Measurements from ENCODE around the gene FLCN. TPM values are rescaled to one million over a fixed set of nuclear protein-coding genes. Genes with fewer than 3 reads are reported as not detected.
A peak's percentile ranks its signal among the peaks of the same experiment; 100 is the strongest.

FLCN gene
- total RNA-seq, 1 donor from 2014 or later: 57.2 TPM

DNA sequence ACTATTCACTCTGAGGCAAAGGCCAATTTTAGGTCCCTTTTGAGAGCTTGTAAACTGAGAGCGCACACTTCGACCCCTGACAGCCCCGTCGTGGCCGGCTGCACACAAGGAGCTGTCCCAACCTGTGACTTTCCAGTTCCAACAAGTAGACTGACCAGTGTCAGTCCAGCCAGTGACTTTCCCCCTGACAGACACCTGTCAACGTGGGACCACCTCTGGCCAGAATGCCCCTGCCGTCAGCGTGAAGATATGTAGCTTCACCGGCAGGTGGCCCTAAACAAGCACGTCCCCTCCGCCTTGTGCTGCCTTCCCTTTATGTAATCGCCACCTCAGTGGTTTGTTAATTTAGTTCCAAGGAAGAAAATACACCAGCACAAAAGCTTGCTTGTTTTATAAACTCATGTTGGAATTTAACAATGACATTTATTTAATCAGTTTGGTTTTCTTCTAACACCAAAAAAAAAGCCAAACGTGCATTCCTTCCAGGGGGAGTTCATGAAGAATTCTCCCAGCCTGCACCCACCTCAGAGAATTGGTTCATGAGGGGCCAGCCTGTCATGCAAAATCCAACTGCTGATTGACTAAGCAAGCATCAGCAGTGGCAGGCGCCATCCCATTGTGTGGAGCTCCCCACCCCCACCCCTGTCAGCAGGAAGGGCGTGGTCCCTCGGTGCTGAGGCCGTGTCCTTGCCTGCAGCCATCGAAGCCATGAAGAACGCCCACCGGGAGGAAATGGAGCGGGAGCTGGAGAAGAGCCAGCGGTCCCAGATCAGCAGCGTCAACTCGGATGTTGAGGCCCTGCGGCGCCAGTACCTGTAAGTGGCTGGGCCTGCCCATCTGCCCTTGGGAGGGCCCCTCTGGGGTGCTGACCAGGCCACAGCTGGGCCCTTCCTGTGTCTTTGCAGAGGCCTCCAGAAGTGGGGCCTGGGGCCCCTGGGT is 64.7 kb downstream of the FLCN start:
- TF ChIP-seq, protein P1, sequence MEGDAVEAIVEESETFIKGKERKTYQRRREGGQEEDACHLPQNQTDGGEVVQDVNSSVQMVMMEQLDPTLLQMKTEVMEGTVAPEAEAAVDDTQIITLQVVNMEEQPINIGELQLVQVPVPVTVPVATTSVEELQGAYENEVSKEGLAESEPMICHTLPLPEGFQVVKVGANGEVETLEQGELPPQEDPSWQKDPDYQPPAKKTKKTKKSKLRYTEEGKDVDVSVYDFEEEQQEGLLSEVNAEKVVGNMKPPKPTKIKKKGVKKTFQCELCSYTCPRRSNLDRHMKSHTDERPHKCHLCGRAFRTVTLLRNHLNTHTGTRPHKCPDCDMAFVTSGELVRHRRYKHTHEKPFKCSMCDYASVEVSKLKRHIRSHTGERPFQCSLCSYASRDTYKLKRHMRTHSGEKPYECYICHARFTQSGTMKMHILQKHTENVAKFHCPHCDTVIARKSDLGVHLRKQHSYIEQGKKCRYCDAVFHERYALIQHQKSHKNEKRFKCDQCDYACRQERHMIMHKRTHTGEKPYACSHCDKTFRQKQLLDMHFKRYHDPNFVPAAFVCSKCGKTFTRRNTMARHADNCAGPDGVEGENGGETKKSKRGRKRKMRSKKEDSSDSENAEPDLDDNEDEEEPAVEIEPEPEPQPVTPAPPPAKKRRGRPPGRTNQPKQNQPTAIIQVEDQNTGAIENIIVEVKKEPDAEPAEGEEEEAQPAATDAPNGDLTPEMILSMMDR (IDR thresholded peaks at IDR 0.05; ENCODE audit: unreplicated experiment): no peak
- H3K27me3 Mint-ChIP-seq (ENCODE audit: low read depth): no peaks in the 10 kb centered on the region
- H3K4me1 Mint-ChIP-seq: peaks cover 8% of the 10 kb centered on the region
- no peak for DNase-seq (ENCODE audit: low spot score in 2 of 2, unreplicated experiment in 2 of 2)
- H3K27ac Mint-ChIP-seq: no peak overlapping the region
- H3K9me3 Mint-ChIP-seq: no peaks in the 10 kb centered on the region
- peaks cover 28% of the 10 kb centered on the region for H3K36me3 Mint-ChIP-seq
- H3K4me3 Mint-ChIP-seq: no peak overlapping the region

DNA sequence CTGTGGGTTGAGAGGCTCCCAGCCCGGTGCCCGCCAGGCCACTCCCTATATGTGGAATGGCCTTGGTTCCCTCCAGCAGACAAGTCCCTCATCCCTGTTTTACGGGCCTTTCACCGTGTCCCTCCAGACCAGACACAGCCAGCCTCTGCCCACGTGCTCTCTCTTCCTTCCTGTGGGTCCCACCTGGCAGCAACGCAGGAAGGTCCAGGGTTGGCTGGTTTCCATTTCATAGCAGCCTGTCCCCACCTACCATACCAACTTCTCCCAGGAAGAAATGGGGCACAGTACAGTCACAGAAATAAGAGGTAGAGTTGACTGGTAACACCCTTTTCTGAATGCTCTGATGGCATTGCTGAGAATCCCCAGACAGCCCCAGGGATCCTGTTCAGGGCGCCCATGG is 65.8 kb downstream of the FLCN start:
- H3K36me3 Mint-ChIP-seq: peaks cover 30% of the 10 kb centered on the region
- H3K4me3 Mint-ChIP-seq: no peak overlapping the region
- no peaks in the 10 kb centered on the region for H3K9me3 Mint-ChIP-seq
- no peaks in the 10 kb centered on the region for H3K27me3 Mint-ChIP-seq (ENCODE audit: low read depth)
- DNase-seq (ENCODE audit: low spot score in 2 of 2, unreplicated experiment in 2 of 2): no peak
- TF ChIP-seq, protein P1 (IDR thresholded peaks at IDR 0.05; ENCODE audit: unreplicated experiment): no peak
- H3K4me1 Mint-ChIP-seq: peaks cover 8% of the 10 kb centered on the region
- H3K27ac Mint-ChIP-seq: peak overlapping the region; percentile 16

DNA sequence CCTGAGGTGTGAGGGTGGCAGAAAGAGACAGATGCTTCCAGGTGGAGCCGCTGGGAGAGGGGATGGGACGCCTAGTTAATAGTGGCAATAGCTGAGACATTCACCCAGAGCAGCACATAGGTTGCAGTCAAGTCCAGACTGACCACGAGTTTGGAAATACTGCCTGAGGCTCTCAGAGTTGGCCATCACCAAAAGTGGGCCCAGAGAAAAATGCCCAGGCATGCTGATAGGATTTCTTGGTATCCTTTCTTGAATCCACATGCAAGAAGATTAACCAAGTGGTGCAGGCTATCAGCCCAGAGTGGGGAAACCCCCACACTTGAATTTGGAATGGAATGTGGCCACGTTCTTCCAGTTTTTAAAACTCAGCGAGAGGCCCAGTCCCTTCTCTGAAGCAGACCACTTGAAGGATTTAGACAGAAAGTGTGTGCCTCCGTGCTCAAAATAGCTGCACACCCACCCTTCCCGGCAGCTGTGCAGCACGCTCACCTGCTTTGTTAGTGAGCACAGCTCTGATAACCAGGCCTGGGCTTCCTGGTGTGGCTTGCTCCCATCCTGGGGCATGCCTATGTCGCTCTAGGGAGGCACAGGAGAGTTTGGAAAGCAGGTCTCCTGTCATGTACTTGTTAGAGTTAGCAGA is 66.5 kb downstream of the FLCN start:
- Mint-ChIP-seq H3K4me1 (peaks cover 8% of the 10 kb centered on the region), H3K9me3 (no peaks in the 10 kb centered on the region), H3K36me3 (peaks cover 34% of the 10 kb centered on the region), H3K4me3 (no peak overlapping the region), H3K27ac (peak overlapping the region; percentile 72), H3K27me3 (ENCODE audit: low read depth) (no peaks in the 10 kb centered on the region)
- no peak for DNase-seq (ENCODE audit: low spot score in 2 of 2, unreplicated experiment in 2 of 2)
- TF ChIP-seq, protein P1 (IDR thresholded peaks at IDR 0.05; ENCODE audit: unreplicated experiment): no peak

DNA sequence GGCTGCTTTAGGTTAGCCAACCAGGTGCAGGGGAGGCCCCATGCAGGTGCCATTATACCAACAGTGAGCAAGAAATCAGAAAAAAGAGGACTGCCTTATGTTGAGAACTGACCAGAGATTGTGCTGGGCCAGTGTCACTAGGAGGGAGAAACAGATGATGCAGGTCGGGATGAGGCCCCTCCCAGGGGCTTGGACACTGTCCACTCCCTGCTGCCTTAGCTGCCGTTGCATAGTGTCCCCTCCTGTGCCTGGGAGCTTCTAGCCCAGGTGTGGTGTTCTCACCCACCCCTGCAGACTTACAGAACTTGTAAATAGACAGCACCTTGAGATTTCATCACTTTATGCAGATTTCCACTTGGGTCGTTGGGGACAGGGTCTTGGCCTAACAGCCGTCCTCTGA is 67.6 kb downstream of the FLCN start:
- H3K4me1 Mint-ChIP-seq: peaks cover 8% of the 10 kb centered on the region
- TF ChIP-seq, protein P1 (IDR thresholded peaks at IDR 0.05; ENCODE audit: unreplicated experiment): no peak
- H3K27ac Mint-ChIP-seq: no peak overlapping the region

DNA sequence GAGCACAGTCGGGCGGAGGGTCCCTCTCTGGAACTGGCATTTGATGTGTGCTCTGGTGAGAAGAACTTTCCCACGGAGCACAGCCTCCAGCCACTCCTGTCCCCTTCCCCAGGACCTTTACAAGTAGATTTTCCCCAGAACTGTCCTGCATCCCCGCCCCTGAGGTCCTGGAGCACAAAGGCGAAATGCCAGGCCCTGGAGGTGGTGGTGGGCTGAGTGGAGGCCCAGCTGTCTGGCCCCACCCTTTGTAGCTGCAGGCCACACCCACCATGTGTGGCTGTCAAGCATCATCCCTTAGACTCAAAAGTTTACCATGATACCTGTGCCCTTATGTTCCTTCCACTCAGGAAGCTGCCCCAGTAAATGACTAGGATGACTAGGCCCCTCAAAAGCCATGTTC is 68.6 kb downstream of the FLCN start:
- TF ChIP-seq, protein P1 (IDR thresholded peaks at IDR 0.05; ENCODE audit: unreplicated experiment): no peak
- Mint-ChIP-seq H3K9me3 (no peaks in the 10 kb centered on the region), H3K27ac (no peak overlapping the region), H3K4me1 (peaks cover 8% of the 10 kb centered on the region), H3K4me3 (no peak overlapping the region), H3K36me3 (peaks cover 40% of the 10 kb centered on the region), H3K27me3 (ENCODE audit: low read depth) (no peaks in the 10 kb centered on the region)
- no peak for DNase-seq (ENCODE audit: low spot score in 2 of 2, unreplicated experiment in 2 of 2)

More for the DNA sequence above, 67.6 kb downstream of the FLCN start:
- DNase-seq (ENCODE audit: low spot score in 2 of 2, unreplicated experiment in 2 of 2): no peak
- H3K4me3 Mint-ChIP-seq: no peak overlapping the region
- H3K36me3 Mint-ChIP-seq: peaks cover 41% of the 10 kb centered on the region
- no peaks in the 10 kb centered on the region for H3K27me3 Mint-ChIP-seq (ENCODE audit: low read depth)
- H3K9me3 Mint-ChIP-seq: no peaks in the 10 kb centered on the region
